Neural cell (in vitro differentiated cells): ENCODE measurements around the gene RYR3. TPM values are rescaled to one million over a fixed set of nuclear protein-coding genes. Genes with fewer than 3 reads are reported as not detected.

ENCODE experiments used
- H2AFZ ChIP-seq: fragments of 200-600, 300-800 bp; sonication (generic), shearing (Covaris generic); 2 replicates; pipeline ENCODE4 v1.6.0; 2014; ENCODE audit warnings: low read depth, mild to moderate bottlenecking, antibody characterized with exemption, low read length, moderate library complexity
- H3F3A ChIP-seq: fragments of 200-600 bp; shearing (Covaris generic); 2 replicates; pipeline ENCODE4 v1.6.1; 2016; ENCODE audit warnings: mild to moderate bottlenecking, moderate library complexity, mixed read lengths, antibody characterized with exemption, low read length; ENCODE audit not compliant: insufficient read depth, poor library complexity, severe bottlenecking
- H3K27ac ChIP-seq: fragments of 200-600, 300-800 bp; sonication (generic), shearing (Covaris generic); 2 replicates; pipeline ENCODE4 v1.5.1; 2014; ENCODE audit warnings: mild to moderate bottlenecking, low read length, moderate library complexity
- H3K27me3 ChIP-seq: fragments of 300-800, 200-600 bp; sonication (generic), shearing (Covaris generic); 2 replicates; pipeline ENCODE4 v1.6.0; 2014; ENCODE audit warnings: mild to moderate bottlenecking, low read depth, low read length, moderate library complexity; ENCODE audit not compliant: insufficient read depth
- H3K36me3 ChIP-seq: fragments of 300-800, 200-600 bp; sonication (generic), shearing (Covaris generic); 2 replicates; pipeline ENCODE4 v1.5.1; 2014; ENCODE audit warnings: mild to moderate bottlenecking, antibody characterized with exemption, low read length, moderate library complexity; ENCODE audit not compliant: insufficient read depth
- H3K4me2 ChIP-seq: fragments of 300-800, 200-600 bp; sonication (generic), shearing (Covaris generic); 2 replicates; pipeline ENCODE4 v1.6.0; 2014; ENCODE audit warnings: mild to moderate bottlenecking, low read length
- H3K4me3 ChIP-seq: fragments of 300-800, 200-600 bp; sonication (generic), shearing (Covaris generic); 2 replicates; pipeline ENCODE4 v1.5.1; 2014; ENCODE audit warnings: mild to moderate bottlenecking, low read length, moderate library complexity
- H3K79me2 ChIP-seq: fragments of 200-600 bp; shearing (Covaris generic); replicated peaks from 2 replicates; pipeline ENCODE4 v1.6.0; 2014; ENCODE audit warnings: mild to moderate bottlenecking, low read length, moderate library complexity; ENCODE audit not compliant: insufficient read depth
- H3K9ac ChIP-seq: fragments of 300-800, 200-600 bp; sonication (generic), shearing (Covaris generic); 2 replicates; pipeline ENCODE4 v1.6.1; 2016; ENCODE audit warnings: mild to moderate bottlenecking, low read length, mixed read lengths
- H3K9me2 ChIP-seq: fragments of 200-600 bp; shearing (Covaris generic); 2 replicates; pipeline ENCODE4 v1.6.1; 2016; ENCODE audit warnings: mild to moderate bottlenecking, low read length, mixed read lengths; ENCODE audit not compliant: insufficient read depth
- H3K9me3 ChIP-seq: fragments of 200-600, 300-800 bp; sonication (generic), shearing (Covaris generic); 2 replicates; pipeline ENCODE4 v1.6.1; 2016; ENCODE audit warnings: mild to moderate bottlenecking, mixed run types, low read length, moderate library complexity, mixed read lengths
- H4K20me1 ChIP-seq: fragments of 200-600 bp; shearing (Covaris generic); 2 replicates; pipeline ENCODE4 v1.6.1; 2016; ENCODE audit warnings: mild to moderate bottlenecking, mixed run types; ENCODE audit not compliant: insufficient read depth
- EP300 ChIP-seq: fragments of 450-650 bp; conservative IDR thresholded peaks from 2 replicates; pipeline ENCODE4 v1.6.1; 2014; ENCODE audit warnings: antibody characterized with exemption, mild to moderate bottlenecking, moderate library complexity; ENCODE audit not compliant: poor library complexity, severe bottlenecking
- EZH2 ChIP-seq: fragments of 200-600, 300-800 bp; shearing (Covaris generic), sonication (generic); IDR thresholded peaks from 2 replicates; pipeline ENCODE4 v1.6.1; 2014; ENCODE audit warnings: antibody characterized with exemption, low read length, borderline replicate concordance, mild to moderate bottlenecking; ENCODE audit not compliant: insufficient read depth, poor library complexity, severe bottlenecking
- MXI1 ChIP-seq: fragments of 450-650 bp; conservative IDR thresholded peaks from 2 replicates; pipeline ENCODE4 v1.6.1; 2014; ENCODE audit warnings: antibody characterized with exemption, mild to moderate bottlenecking; ENCODE audit not compliant: poor library complexity, severe bottlenecking
- POLR2AphosphoS5 ChIP-seq: IDR thresholded peaks from 2 replicates; pipeline ENCODE4 v1.6.1; 2012
- RAD21 ChIP-seq: fragments of 450-650 bp; conservative IDR thresholded peaks from 2 replicates; pipeline ENCODE4 v1.6.1; 2014; ENCODE audit warnings: antibody characterized with exemption, mild to moderate bottlenecking, moderate library complexity
- SMC3 ChIP-seq: fragments of 450-650 bp; conservative IDR thresholded peaks from 2 replicates; pipeline ENCODE4 v1.6.1; 2014; ENCODE audit warnings: antibody characterized with exemption, mild to moderate bottlenecking, moderate library complexity; ENCODE audit not compliant: poor library complexity
- TAF1 ChIP-seq: IDR thresholded peaks from 2 replicates; pipeline ENCODE4 v1.6.1; 2012; ENCODE audit warnings: low read depth
- polyA plus RNA-seq: library from polyadenylated mRNA; depleted of rRNA; stranded (reverse); fragments of >200 nt; gene quantifications from 2 replicates; pipeline ENCODE4 v1.2.3, GENCODE V29; 2014
- TF ChIP-seq, protein P1 (sequence below): fragments of 450-650 bp; IDR thresholded peaks from 2 replicates; pipeline ENCODE4 v1.5.1; 2014; ENCODE audit warnings: antibody characterized with exemption, mild to moderate bottlenecking, moderate library complexity; ENCODE audit not compliant: poor library complexity, severe bottlenecking
- TF ChIP-seq, protein P2 (sequence below): IDR thresholded peaks from 2 replicates; pipeline ENCODE4 v1.6.1; 2012; ENCODE audit warnings: borderline replicate concordance

Gene RYR3
- polyA plus RNA-seq, 1 donor from 2014 or later = 12.6 TPM

DNA sequence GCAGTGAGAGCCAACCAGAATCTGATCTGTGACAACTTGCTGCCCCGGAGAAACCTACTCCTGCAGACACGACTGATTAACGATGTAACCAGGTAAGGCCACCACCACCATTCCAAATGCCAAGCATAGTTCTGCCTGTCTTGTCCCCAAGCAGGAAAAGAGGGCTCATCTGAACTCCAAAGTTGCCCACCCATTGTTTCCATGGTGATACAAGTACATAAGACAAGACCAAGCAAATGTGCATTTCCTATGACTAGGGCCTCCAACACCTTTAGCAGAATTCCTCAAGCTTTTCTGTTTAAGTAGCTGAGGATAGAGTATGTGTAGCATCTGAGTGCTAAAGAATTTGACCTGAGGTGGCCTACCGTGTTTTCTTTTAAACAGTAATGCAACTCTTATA, 290.7 kb downstream of the RYR3 start:
- Histone ChIP-seq H3K4me3 (no peak overlapping the region), H3K27me3 (no peaks in the 10 kb centered on the region), H3K36me3 (no peaks in the 10 kb centered on the region), H4K20me1 (no peaks in the 10 kb centered on the region), H3K9me3 (no peaks in the 10 kb centered on the region), H3K4me2 (no peak overlapping the region), H3K27ac (no peak overlapping the region), H3K79me2 (no peaks in the 10 kb centered on the region), H2AFZ (no peak overlapping the region), H3K9me2 (no peaks in the 10 kb centered on the region), H3F3A (no peaks in the 10 kb centered on the region), H3K9ac (no peak overlapping the region)
- TF ChIP-seq, protein P1, sequence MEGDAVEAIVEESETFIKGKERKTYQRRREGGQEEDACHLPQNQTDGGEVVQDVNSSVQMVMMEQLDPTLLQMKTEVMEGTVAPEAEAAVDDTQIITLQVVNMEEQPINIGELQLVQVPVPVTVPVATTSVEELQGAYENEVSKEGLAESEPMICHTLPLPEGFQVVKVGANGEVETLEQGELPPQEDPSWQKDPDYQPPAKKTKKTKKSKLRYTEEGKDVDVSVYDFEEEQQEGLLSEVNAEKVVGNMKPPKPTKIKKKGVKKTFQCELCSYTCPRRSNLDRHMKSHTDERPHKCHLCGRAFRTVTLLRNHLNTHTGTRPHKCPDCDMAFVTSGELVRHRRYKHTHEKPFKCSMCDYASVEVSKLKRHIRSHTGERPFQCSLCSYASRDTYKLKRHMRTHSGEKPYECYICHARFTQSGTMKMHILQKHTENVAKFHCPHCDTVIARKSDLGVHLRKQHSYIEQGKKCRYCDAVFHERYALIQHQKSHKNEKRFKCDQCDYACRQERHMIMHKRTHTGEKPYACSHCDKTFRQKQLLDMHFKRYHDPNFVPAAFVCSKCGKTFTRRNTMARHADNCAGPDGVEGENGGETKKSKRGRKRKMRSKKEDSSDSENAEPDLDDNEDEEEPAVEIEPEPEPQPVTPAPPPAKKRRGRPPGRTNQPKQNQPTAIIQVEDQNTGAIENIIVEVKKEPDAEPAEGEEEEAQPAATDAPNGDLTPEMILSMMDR = no peak

DNA sequence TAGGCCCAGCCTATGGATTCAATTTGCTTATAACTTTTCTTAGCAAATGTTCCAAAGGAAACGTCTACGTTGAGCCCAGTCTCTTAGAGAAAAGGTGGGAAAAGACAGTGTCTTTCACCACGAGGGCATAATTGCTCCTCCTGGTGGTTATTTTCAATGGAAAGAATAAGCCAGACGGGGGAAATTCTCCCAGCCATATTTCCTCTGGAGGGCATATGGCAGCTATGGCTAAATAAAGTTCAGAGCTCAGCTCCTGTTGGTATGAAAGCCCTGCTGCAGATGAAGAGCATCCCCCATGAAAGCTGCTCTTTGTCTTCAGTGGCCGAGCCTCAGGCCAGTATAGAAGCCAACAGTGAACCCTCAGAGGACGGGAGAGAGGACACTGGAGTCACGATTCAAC, 297.9 kb downstream of the RYR3 start:
- Histone ChIP-seq H3K4me2 (no peak overlapping the region), H4K20me1 (no peaks in the 10 kb centered on the region), H3K27ac (no peak overlapping the region), H3K36me3 (no peaks in the 10 kb centered on the region), H3K79me2 (no peaks in the 10 kb centered on the region), H3K9me3 (no peaks in the 10 kb centered on the region), H3K9me2 (no peaks in the 10 kb centered on the region), H3K4me3 (no peak overlapping the region), H3K9ac (no peak overlapping the region), H3F3A (no peaks in the 10 kb centered on the region), H2AFZ (no peak overlapping the region), H3K27me3 (no peaks in the 10 kb centered on the region)
- TF ChIP-seq, protein P2, sequence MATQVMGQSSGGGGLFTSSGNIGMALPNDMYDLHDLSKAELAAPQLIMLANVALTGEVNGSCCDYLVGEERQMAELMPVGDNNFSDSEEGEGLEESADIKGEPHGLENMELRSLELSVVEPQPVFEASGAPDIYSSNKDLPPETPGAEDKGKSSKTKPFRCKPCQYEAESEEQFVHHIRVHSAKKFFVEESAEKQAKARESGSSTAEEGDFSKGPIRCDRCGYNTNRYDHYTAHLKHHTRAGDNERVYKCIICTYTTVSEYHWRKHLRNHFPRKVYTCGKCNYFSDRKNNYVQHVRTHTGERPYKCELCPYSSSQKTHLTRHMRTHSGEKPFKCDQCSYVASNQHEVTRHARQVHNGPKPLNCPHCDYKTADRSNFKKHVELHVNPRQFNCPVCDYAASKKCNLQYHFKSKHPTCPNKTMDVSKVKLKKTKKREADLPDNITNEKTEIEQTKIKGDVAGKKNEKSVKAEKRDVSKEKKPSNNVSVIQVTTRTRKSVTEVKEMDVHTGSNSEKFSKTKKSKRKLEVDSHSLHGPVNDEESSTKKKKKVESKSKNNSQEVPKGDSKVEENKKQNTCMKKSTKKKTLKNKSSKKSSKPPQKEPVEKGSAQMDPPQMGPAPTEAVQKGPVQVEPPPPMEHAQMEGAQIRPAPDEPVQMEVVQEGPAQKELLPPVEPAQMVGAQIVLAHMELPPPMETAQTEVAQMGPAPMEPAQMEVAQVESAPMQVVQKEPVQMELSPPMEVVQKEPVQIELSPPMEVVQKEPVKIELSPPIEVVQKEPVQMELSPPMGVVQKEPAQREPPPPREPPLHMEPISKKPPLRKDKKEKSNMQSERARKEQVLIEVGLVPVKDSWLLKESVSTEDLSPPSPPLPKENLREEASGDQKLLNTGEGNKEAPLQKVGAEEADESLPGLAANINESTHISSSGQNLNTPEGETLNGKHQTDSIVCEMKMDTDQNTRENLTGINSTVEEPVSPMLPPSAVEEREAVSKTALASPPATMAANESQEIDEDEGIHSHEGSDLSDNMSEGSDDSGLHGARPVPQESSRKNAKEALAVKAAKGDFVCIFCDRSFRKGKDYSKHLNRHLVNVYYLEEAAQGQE = no peak
- TF ChIP-seq MXI1 = no peak
- TF ChIP-seq POLR2AphosphoS5 = no peak
- TF ChIP-seq, protein P1 = no peak
- no peak for TF ChIP-seq EZH2
- TF ChIP-seq RAD21 = no peak
- TF ChIP-seq SMC3 = no peak
- no peak for TF ChIP-seq TAF1
- TF ChIP-seq EP300 = no peak
